T-helper 22 cell (primary cell): ENCODE results near the gene CPNE6.
"Not testable (repeated sequence)": the region's sequence is repeated elsewhere in the genome, so short reads cannot be mapped to it uniquely, and the experiment has no call there.

Source experiments
- DNase-seq: peaks from one replicate; pipeline ENCODE4 v3.0.0-alpha.2; 2020; ENCODE audit warnings: low read depth

Gene CPNE6

GRCh38 chr14:24105609-24106239, 34.4 kb downstream of the CPNE6 start:
- not testable (repeated sequence) for DNase-seq

DNA sequence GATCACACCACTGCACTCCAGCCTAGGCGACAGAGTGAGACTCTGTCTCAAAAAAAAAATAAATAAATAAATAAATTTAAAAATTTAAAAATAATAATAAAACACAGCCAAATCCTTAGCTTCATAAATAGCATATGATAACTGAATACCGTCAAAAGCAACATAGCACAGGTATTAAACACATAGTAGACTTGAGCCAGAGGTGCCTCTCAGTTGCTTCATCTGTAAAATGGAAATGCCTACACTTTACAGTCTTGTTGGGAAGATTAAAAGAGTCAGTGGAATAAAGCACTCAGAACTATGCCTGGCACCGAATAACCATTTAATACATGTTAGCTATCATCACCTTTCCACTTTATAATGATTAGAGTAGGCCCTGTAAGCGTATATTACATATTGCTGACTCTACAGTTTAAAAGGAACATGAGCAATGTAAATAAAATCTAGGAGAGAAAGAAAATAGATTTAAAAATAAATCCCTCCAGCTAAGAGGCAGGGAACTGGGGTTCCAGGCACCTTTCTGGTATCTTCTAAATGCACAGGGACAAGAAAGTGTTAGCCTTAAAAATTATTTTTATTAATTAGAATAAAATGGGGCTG, 35.4 kb downstream of the CPNE6 start:
- no peak for DNase-seq

- DNase-seq: no peak
These were observed 37.0 kb downstream of the CPNE6 start for GRCh38 chr14:24108336-24108874.

GRCh38 chr14:24110060-24110459, 38.7 kb downstream of the CPNE6 start:
- no peak for DNase-seq

DNA sequence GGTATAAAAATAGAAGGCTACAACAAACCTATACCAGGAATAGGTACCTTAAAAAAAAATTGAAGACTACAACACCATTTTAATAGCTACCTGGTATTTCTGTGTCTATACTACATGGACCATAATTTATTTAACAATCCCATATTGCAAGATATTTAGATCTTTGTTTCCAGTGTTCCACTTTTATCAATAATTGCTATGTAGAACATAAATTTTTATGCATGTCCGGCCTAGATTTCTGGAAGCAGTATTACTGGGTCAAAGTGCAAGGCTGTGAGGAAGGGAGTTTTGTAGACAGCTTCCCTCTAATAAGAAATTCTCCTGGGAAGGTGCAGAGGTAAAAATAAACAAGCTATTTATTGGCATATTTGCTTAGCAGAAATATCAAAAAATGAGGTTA, 39.2 kb downstream of the CPNE6 start:
- DNase-seq: no peak

DNA sequence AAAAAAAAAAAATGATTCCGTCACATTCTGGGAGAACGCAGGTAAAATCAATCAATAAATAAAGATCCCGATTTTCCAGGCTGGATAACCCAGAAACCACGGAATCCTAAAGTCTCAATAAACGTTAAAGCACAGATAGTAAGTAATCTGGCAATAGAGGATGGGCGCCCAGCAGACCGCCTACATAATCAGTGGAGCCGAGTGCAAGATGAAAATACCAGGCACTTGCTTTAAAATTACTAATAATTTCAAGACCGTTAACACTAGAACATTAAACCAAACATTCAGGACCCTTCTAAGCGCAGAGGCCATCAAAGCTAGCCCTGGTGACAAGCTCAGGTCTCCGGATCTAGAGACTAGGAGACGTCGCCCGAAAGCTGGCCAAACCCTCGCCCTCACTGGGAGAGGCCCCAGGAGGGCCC, 42.0 kb downstream of the CPNE6 start:
- no peak for DNase-seq

- peak; percentile 73 for DNase-seq
These were observed 42.6 kb downstream of the CPNE6 start for GRCh38 chr14:24113801-24114531.

DNA sequence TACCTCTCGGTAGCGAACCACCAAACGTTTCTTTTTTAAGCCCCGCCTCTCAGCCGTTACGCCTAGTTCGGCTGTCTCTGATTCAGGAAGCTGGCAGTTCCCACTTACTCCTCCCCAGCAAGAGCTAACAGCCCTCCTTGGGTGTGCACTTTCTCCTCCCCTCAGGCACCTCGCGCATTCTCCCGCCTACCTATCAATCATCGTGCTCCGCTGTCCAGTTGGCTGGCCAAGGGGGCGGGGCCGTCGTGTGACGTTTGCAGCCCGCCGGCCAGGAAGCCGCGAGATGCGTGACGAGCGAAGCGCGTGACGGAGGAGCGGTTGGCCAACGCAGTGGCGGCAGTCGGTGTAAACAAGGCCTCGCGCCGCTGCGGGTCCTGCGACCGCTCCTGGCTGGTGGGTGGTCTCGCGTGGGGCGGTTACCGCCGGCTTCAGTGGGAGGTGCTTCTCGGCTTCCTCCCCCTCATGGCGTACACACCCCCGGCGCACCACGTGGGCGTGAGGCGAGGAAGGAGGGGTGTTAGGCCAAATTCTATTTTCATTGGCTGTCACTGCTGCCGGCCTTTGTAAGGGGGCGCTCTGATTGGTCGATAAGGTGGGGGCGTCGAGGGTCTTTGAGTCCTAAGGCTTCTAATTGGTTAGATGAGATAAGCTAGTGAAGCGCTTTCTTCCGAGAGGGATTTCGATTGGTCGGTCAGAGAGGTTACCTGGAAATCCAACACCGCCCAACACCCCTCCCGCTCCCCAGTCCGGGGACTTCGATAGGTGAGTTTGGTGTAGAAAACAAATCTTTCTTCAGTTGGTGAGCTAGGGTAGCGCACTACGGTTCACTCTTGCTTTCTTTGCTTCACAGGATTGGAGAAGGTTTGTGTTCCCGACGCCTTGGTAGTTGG, 43.4 kb downstream of the CPNE6 start, which contains the start of the genes DCAF11 and NRL:
Gene DCAF11 (plus strand): TSS at position 246 of the 890 bp plus-strand sequence. CDS start 818 bp downstream, outside the sequence.
Gene NRL (minus strand): TSS at position 418 of the 890 bp plus-strand sequence. CDS start 32,101 bp downstream, outside the sequence.
- DNase-seq: peak; percentile 99

GRCh38 chr14:24115422-24116127, 44.2 kb downstream of the CPNE6 start:
- DNase-seq: no peak

DNA sequence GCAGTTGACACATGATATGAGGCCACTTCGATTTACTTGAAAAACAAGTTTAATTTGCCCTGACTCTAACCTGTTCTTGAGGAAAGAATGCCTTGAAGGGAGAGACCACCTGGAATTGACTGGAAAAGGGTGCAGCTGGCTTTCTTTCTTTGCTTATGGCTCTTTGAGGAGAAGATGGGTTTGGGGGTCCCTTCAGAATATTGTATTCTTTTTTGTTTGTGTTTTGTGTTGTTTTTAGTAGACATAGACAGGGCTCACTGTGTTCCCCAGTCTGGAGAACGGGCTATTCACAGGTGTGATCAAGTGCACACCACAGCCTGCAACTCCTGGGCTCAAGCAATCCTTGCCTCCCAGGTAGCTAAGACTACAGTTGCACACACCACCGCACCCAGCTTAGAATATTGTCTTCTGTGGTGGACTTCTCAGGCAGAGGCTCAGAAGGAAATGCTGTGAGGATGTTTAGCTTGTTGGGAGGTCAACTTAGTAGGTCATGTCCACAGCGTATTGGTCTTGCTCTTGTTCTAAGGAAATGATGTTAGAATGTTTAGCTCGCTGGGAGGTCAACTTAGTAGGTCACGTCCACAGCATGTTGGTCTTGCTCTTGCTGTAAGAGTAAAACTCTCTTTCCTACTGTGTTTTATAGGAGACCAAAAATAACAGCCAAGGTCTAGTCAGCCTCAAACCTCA, 44.9 kb downstream of the CPNE6 start:
- no peak for DNase-seq

DNA sequence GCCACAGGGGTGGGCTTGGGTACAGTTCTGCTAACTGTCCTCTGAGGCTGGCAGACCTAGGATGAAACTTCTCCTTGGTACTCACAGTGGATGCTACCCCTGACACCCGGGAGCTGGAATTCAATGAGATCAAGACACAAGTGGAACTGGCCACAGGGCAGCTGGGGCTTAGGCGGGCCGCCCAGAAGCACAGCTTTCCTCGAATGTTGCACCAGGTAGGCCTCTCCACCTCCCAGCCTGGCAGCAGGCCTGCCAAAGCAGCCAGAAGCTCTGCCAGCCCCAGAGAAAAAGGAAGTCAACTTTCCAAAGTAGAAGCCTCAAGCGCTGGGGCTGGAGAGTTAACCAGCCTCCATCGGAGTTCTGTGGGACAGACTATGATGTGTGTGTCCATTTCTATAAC, 45.8 kb downstream of the CPNE6 start:
- no peak for DNase-seq

GRCh38 chr14:24119691-24120090, 48.3 kb downstream of the CPNE6 start:
- DNase-seq: no peak

DNA sequence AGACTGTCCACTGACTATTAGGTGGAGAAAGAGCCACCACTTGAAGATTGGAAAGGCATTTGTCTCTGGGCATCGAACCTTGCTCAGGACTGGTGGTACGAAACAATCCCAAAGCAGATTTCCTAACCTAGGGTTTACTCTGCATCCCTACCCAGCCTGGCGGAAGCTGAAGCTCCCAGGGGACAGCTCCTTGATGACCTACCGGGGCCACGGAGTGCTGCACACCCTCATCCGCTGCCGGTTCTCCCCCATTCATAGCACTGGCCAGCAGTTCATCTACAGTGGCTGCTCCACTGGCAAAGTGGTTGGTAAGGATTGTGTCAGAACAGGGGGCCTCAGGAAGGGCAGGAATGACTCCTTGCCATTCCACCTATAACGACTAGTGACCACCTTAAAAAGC, 49.8 kb downstream of the CPNE6 start:
- DNase-seq: no peak

- DNase-seq: no peak
These were observed 51.1 kb downstream of the CPNE6 start for GRCh38 chr14:24122416-24122815.

GRCh38 chr14:24122898-24123297, 51.5 kb downstream of the CPNE6 start:
- no peak for DNase-seq

- no peak for DNase-seq
These were observed 52.4 kb downstream of the CPNE6 start for GRCh38 chr14:24123424-24124417.

- no peak for DNase-seq
These were observed 55.6 kb downstream of the CPNE6 start for GRCh38 chr14:24126939-24127338.

- DNase-seq: no peak
These were observed 56.3 kb downstream of the CPNE6 start for GRCh38 chr14:24127673-24128072.
